Measurements from ENCODE around the gene LRBA. TPM values are rescaled to one million over a fixed set of nuclear protein-coding genes. Genes with fewer than 3 reads are reported as not detected.

The LRBA gene
- total RNA-seq, 2 donors from 2014 or later, result 37.7 to 70.5 TPM

DNA sequence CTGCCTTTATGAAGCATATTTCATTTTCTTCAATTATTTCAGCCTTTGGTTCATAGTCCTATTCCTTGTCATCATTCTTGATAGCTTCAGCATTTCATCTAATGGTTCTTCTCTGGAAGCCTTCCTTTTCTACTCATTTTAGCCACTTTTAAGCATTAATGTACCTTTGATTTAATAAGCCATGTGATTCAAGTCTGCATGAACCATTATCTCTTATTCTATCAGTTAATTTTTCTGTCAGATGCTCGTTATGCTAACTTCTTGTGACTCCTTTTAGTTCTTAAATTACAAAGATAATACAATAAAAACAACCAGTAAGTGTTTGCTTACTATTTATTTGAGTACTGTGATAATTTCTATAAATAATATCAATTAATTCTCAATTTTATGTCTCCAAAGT lies 643.2 kb downstream of the LRBA start:
- ATAC-seq (no peak), DNase-seq (ENCODE audit: low spot score) (no peak)
- Mint-ChIP-seq H3K4me1 (ENCODE audit: low read depth in 2 of 2) (peaks cover 0 to 5% of the 10 kb centered on the region in 2 donors), H3K27me3 (no peaks in the 10 kb centered on the region), H3K4me3 (no peak overlapping the region), H3K36me3 (no peaks in the 10 kb centered on the region), H3K27ac (no peak overlapping the region), H3K9me3 (no peaks in the 10 kb centered on the region)

DNA sequence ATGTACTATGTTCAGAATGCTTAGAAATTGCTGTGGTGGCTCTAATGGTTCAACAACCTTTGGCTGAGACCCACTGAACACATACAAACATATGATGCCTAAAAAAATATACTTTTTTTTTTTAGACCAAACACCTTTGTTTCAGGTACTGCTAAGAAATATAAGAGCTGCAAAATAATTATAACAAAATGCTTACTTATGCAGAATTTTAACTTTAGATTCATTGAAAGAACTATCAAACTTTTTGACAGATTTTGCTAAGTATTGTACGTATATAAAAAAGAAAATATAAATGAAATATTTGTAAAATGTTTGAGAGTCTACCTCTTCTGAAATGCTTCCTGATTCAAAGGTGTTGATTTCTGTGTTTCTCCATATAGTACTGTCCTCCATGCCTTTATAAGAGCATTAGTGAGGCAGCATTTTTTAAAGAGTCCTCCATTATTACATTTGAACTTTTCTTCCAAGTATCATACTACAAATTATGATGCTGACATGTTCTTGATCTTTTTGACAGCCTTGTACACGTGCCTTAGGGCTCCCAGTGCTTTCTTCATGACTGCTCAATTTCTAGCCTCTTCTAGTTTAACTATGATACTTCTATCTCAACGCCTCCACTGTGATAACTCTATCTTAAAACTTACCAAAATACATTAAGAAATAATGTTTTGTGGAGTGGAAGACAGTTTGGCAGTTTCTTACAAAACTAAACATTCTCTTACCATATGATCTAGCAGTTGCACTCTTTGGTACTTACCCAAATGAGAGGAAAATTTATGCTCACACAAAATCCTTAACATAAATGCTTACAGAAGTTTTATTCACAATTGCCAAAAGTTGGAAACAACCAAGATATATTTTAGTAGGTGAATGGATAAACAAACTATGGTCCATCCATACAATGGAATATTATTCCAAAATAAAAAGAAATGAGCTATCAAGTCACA lies 645.4 kb downstream of the LRBA start:
- H3K9me3 Mint-ChIP-seq, result no peaks in the 10 kb centered on the region
- ATAC-seq (no peak), DNase-seq (ENCODE audit: low spot score) (no peak)
- peaks cover 0 to 5% of the 10 kb centered on the region in 2 donors for H3K4me1 Mint-ChIP-seq (ENCODE audit: low read depth in 2 of 2)
- H3K4me3 Mint-ChIP-seq, result no peak overlapping the region
- no peaks in the 10 kb centered on the region for H3K36me3 Mint-ChIP-seq
- H3K27ac Mint-ChIP-seq, result no peak overlapping the region
- no peaks in the 10 kb centered on the region for H3K27me3 Mint-ChIP-seq

- no peaks in the 10 kb centered on the region for H3K9me3 Mint-ChIP-seq
- ATAC-seq (no peak), DNase-seq (ENCODE audit: low spot score) (no peak)
- no peak overlapping the region for H3K27ac Mint-ChIP-seq
- peaks cover 5 to 12% of the 10 kb centered on the region in 2 donors for H3K4me1 Mint-ChIP-seq (ENCODE audit: low read depth in 2 of 2)
- no peaks in the 10 kb centered on the region for H3K36me3 Mint-ChIP-seq
- H3K27me3 Mint-ChIP-seq, result no peaks in the 10 kb centered on the region
- no peak overlapping the region for H3K4me3 Mint-ChIP-seq
Measured at GRCh38 chr4:150368667-150369066, 646.4 kb downstream of the LRBA start.

- Mint-ChIP-seq H3K36me3 (no peaks in the 10 kb centered on the region), H3K4me1 (ENCODE audit: low read depth in 2 of 2) (peaks cover 7 to 14% of the 10 kb centered on the region in 2 donors), H3K27ac (no peak overlapping the region), H3K27me3 (no peaks in the 10 kb centered on the region), H3K9me3 (no peaks in the 10 kb centered on the region), H3K4me3 (no peak overlapping the region)
- DNase-seq (ENCODE audit: low spot score), result no peak
- no peak for ATAC-seq
Measured at GRCh38 chr4:150367326-150367725, 647.8 kb downstream of the LRBA start.

- no peak for DNase-seq (ENCODE audit: low spot score)
- Mint-ChIP-seq H3K27ac (no peak overlapping the region), H3K27me3 (no peaks in the 10 kb centered on the region), H3K4me1 (ENCODE audit: low read depth in 2 of 2) (peaks cover 7 to 14% of the 10 kb centered on the region in 2 donors), H3K4me3 (no peak overlapping the region), H3K36me3 (no peaks in the 10 kb centered on the region), H3K9me3 (no peaks in the 10 kb centered on the region)
- no peak for ATAC-seq
Measured at GRCh38 chr4:150366487-150366999, 648.5 kb downstream of the LRBA start.

DNA sequence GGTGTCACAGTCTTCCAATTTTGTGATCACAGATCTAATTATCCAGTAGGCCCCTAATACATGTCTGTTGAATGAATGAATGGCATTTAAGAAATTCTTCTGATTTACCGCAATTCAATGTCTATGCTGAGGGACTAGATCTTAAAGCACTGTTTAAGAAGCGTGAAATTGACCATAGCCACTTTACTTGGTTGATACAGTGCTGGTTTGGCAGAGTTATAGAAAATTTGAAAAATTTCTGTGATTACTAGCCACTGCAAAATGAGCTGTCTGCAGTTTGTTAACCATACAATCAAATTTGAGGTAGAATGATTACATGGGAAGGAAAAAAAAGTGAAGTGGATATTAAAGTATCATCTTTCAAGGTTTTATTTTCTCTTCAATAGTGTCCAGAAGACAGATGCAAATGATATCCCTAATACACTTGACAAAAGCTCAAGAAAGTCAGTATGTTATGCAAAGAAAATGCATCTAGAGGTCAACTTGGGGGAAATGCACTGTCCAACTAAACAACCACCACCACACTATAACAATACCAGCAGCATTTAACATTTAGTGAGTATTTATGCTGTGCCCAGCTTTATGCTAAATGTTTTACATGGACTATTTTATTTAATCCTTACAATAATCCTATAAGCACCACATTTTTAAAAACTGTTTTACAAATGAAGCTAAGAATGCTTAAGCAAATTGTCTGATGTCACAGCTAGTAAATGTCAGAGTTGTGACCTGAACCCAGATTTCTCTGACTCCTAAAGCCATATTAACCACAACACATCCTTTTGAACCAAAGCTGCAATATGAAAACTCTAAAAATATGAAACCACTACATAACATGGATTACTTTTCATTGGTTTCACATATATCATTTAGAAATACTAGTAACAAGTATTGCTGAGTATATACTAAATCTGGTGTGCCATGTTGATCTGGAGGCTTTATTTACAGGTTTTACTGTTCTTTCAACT lies 651.1 kb downstream of the LRBA start:
- Mint-ChIP-seq H3K9me3 (no peaks in the 10 kb centered on the region), H3K4me1 (ENCODE audit: low read depth in 2 of 2) (peaks cover 11 to 17% of the 10 kb centered on the region in 2 donors), H3K36me3 (no peaks in the 10 kb centered on the region), H3K27me3 (no peaks in the 10 kb centered on the region), H3K4me3 (no peak overlapping the region), H3K27ac (no peak overlapping the region)
- DNase-seq (ENCODE audit: low spot score), result no peak
- ATAC-seq, result peak in 1 of 2 donors; percentile 69

GRCh38 chr4:150358691-150359090 lies 656.4 kb downstream of the LRBA start:
- H3K27ac Mint-ChIP-seq, result no peak overlapping the region
- no peaks in the 10 kb centered on the region for H3K36me3 Mint-ChIP-seq
- H3K27me3 Mint-ChIP-seq, result no peaks in the 10 kb centered on the region
- DNase-seq (ENCODE audit: low spot score) (no peak), ATAC-seq (no peak)
- no peak overlapping the region for H3K4me3 Mint-ChIP-seq
- no peaks in the 10 kb centered on the region for H3K9me3 Mint-ChIP-seq
- H3K4me1 Mint-ChIP-seq (ENCODE audit: low read depth in 2 of 2), result peaks cover 5 to 6% of the 10 kb centered on the region in 2 donors

DNA sequence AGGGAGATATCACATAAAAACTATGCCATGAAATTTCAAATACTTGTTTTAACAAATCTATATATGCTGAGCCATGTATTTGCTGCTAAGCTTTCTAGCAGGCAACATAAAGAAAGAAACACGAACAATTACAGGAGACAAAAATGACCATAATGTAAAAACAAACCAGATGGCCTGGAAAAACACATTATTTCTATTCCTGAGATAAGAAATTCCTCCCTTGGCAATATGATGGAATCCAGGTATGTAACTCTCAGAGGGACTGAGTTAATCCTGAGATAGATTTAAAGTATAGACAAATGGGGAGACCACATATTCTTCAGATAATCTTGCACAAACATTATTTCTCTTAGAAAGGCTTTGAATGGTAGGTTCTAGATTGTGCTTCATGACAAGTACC lies 657.3 kb downstream of the LRBA start:
- no peak for DNase-seq (ENCODE audit: low spot score)
- Mint-ChIP-seq H3K4me1 (ENCODE audit: low read depth in 2 of 2) (peaks cover 4% of the 10 kb centered on the region in 2 donors), H3K36me3 (no peaks in the 10 kb centered on the region), H3K9me3 (no peaks in the 10 kb centered on the region), H3K4me3 (no peak overlapping the region), H3K27ac (no peak overlapping the region), H3K27me3 (no peaks in the 10 kb centered on the region)
- no peak for ATAC-seq

GRCh38 chr4:150355858-150356455 lies 659.1 kb downstream of the LRBA start:
- Mint-ChIP-seq H3K4me3 (no peak overlapping the region), H3K9me3 (no peaks in the 10 kb centered on the region), H3K4me1 (ENCODE audit: low read depth in 2 of 2) (peaks cover 0 to 4% of the 10 kb centered on the region in 2 donors), H3K36me3 (no peaks in the 10 kb centered on the region), H3K27ac (no peak overlapping the region), H3K27me3 (no peaks in the 10 kb centered on the region)
- DNase-seq (ENCODE audit: low spot score), result no peak
- ATAC-seq, result no peak

GRCh38 chr4:150355418-150355817 lies 659.7 kb downstream of the LRBA start:
- no peak overlapping the region for H3K27ac Mint-ChIP-seq
- H3K9me3 Mint-ChIP-seq, result no peaks in the 10 kb centered on the region
- H3K4me3 Mint-ChIP-seq, result no peak overlapping the region
- H3K36me3 Mint-ChIP-seq, result no peaks in the 10 kb centered on the region
- no peaks in the 10 kb centered on the region for H3K27me3 Mint-ChIP-seq
- no peak for DNase-seq (ENCODE audit: low spot score)
- ATAC-seq, result no peak
- peaks cover 0 to 4% of the 10 kb centered on the region in 2 donors for H3K4me1 Mint-ChIP-seq (ENCODE audit: low read depth in 2 of 2)

- Mint-ChIP-seq H3K9me3 (no peaks in the 10 kb centered on the region), H3K27me3 (no peaks in the 10 kb centered on the region), H3K27ac (no peak overlapping the region), H3K4me1 (ENCODE audit: low read depth in 2 of 2) (peaks cover 3% of the 10 kb centered on the region in 2 donors), H3K36me3 (no peaks in the 10 kb centered on the region), H3K4me3 (no peak overlapping the region)
- ATAC-seq (no peak), DNase-seq (ENCODE audit: low spot score) (no peak)
Measured at GRCh38 chr4:150354214-150354796, 660.8 kb downstream of the LRBA start.

DNA sequence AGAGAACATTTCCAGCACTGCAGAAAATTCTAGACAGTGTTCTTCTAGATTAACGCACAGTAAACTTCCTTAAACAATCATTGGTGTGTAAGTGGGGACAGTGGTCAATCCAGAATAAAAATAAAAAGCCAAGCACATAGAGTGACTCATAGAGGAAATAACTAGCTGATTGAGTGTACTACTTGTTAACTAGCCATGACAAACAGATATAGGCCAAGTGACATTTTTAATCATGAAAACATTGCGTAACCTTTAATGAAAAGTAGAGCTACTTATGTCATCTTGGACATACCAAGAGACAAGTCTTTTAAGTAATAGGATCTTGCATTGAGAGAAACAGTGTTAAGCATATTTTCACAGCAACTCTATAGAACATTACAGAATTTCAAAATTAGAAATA lies 667.0 kb downstream of the LRBA start:
- ATAC-seq (peak; percentile 70 to 74), DNase-seq (ENCODE audit: low spot score) (no peak)
- Mint-ChIP-seq H3K27me3 (no peaks in the 10 kb centered on the region), H3K4me1 (ENCODE audit: low read depth in 2 of 2) (peaks cover 8 to 13% of the 10 kb centered on the region in 2 donors), H3K36me3 (peaks cover 6% of the 10 kb centered on the region), H3K9me3 (no peaks in the 10 kb centered on the region), H3K4me3 (no peak overlapping the region), H3K27ac (no peak overlapping the region)

DNA sequence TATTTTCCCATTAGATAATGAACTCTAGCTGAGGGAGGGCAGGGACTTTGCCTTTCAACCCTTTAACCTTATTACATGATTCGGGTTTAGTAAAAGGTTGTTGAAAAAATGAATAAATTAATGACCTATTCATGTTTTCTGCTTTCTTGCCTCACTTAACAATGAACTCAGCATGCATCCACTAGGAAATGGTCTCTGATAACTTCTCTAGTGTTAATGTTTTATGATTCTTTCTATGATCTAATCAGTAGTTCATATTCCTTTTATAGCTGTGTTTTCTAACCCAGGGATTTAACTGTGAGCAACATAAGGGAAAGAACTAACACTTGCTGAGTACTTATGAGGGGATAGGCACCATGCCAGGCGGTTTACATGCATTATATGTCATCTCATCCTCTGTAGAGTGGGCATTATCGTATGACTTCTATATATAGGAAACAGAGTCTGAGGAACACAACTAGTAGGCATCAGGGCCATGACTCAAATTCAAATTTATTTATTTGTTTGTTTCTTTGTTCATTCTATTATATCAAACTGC lies 669.8 kb downstream of the LRBA start:
- H3K9me3 Mint-ChIP-seq, result no peaks in the 10 kb centered on the region
- H3K36me3 Mint-ChIP-seq, result peaks cover 6% of the 10 kb centered on the region
- peaks cover 8 to 13% of the 10 kb centered on the region in 2 donors for H3K4me1 Mint-ChIP-seq (ENCODE audit: low read depth in 2 of 2)
- no peak overlapping the region for H3K4me3 Mint-ChIP-seq
- no peak overlapping the region for H3K27ac Mint-ChIP-seq
- ATAC-seq, result no peak
- no peak for DNase-seq (ENCODE audit: low spot score)
- no peaks in the 10 kb centered on the region for H3K27me3 Mint-ChIP-seq
